GM13977 (cell line): Measurements from ENCODE around the gene ZNF296.

ENCODE experiments used
- DNase-seq: peaks from one replicate; pipeline ENCODE4 v3.0.0; 2012; ENCODE audit warnings: low spot score
- in situ Hi-C: fragments of 300-500 bp; cut with MboI; formaldehyde crosslinking; loops from one replicate; pipeline ENCODE4 v1.12.0; 2022; ENCODE audit warnings: low sequenced_read_pairs, low pct_unique_long_range_greater_than_20kb, mixed read lengths, inconsistent platforms; ENCODE audit not compliant: unreplicated experiment
- TF ChIP-seq, protein P1 (sequence below): IDR thresholded peaks from 2 replicates; pipeline ENCODE4 v1.5.1; 2012; ENCODE audit warnings: mild to moderate bottlenecking, control low read depth; ENCODE audit not compliant: insufficient read depth; ENCODE audit errors: extremely low read depth, missing control alignments

Gene ZNF296

DNA sequence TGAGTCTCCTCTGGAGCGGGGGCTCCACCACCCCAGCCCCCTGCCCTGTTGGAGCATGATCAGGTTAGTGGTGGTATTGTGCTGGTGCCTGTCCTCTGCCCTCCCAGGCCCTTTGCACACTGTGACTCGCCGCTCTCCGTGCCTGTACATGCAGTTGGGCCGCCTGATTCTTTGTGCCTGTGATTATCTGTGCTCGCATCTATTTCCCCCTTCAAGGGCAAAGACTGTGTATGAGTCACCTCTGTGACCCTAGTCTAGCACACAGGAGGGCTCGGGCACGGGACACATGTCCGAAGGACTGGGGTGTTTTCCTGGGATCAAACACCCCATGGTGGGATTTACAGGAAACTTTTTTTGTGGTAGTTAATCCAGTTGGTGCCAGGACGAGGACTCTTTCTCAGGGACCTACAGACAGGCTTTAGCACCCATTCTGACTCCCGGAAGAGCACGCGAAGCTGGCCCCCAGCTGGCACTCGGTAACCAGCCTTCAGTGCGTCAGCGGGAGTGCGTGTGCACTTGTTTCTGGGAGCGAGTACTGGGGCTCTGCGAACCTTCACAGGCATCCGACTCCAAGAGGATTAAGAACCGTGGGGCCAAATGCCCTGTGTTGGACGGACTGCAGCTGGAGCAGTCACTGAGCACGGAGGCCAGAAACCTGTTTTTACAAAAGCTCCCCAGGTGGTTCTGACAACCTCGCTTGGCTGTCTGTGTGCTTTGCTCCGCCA is 23.4 kb upstream of the ZNF296 start:
- in situ Hi-C loops, result no loop called here
- no peak for DNase-seq

DNA sequence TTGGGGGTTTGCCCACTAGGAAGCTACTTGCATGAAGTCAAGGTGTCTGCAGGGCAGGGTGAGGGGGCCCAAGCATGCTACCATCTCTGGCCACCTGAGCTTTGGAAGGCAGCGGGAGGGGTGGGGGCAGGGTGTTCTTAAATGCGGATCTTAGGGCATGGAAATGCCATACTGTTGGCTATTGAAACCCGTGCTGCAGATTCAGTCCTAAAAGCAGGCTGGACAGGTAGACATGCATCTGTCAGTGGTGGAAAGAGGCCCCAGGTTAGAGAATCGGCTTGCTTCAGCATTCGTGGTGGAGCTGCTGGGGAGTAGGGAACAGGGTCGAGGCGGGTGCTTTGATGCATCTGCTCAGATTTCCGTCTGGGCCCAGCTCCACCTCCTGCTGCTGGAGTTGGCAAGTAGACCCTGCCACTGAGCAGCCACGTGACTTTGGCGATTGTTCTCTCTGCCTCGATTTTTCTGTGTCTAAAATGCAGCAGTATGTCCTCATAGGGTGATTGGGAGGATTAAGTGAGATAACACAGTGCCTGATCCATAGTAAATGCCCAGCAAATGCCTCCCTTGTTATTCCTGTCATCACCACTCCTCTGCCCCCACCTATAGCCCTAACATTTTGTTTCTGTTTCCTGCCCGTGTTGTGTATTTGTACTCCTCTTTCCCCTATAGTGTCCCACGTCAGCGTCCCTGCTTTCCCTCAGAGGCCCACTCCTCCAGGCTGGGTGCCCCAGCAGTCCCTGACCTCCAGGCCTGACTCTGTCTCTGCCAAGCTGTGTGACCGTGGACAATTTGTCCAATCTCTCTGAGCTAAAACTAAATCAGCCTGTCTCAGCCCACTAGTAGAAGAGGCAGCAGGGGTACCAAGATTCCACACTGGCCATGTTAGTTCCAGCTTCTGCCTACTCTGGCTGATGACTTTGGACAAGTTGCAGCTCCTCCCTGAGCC is 22.5 kb upstream of the ZNF296 start:
- no peak for DNase-seq
- in situ Hi-C loops, result no loop called here
- TF ChIP-seq, protein P1, sequence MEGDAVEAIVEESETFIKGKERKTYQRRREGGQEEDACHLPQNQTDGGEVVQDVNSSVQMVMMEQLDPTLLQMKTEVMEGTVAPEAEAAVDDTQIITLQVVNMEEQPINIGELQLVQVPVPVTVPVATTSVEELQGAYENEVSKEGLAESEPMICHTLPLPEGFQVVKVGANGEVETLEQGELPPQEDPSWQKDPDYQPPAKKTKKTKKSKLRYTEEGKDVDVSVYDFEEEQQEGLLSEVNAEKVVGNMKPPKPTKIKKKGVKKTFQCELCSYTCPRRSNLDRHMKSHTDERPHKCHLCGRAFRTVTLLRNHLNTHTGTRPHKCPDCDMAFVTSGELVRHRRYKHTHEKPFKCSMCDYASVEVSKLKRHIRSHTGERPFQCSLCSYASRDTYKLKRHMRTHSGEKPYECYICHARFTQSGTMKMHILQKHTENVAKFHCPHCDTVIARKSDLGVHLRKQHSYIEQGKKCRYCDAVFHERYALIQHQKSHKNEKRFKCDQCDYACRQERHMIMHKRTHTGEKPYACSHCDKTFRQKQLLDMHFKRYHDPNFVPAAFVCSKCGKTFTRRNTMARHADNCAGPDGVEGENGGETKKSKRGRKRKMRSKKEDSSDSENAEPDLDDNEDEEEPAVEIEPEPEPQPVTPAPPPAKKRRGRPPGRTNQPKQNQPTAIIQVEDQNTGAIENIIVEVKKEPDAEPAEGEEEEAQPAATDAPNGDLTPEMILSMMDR, result no peak

More for the DNA sequence above, 23.4 kb upstream of the ZNF296 start:
- TF ChIP-seq, protein P1, result no peak

DNA sequence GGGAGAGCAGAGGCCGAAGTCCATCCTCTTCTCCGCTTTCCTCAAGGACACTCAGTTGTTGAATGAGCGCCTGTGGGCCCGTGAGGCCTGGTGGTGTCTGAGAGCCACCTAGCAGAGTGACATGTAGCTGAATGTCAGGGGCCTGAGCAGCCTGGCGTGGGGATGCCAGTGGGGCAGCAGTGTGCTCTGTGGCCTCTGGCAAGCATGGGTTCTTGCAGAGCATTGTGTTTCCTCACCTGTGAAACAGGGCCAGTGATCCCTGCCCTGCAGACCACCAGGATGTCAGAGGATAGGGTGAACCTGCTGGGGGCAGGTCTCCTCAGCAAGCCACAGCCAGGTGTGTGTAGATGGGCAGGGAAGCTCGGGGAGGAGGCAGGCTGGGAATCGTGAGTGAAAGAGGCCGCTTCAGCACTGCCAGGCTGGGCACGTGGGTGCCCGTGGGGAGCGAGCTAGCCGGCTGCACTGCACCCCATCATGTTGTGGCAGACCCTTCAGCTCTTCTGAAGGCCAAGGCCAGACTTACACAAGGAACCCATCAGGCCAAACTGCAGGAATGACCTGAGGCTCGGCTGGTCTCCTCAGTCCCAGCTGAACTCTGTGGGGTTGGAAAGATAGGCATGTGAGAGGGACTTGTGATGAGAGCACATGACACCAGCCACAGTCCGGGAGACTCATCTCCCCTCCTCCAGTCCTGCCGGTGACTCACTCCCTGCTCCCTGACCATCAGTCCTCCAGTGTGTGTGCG is 21.7 kb upstream of the ZNF296 start:
- no peak for DNase-seq
- TF ChIP-seq, protein P1, result no peak
- in situ Hi-C loops, result no loop called here

DNA sequence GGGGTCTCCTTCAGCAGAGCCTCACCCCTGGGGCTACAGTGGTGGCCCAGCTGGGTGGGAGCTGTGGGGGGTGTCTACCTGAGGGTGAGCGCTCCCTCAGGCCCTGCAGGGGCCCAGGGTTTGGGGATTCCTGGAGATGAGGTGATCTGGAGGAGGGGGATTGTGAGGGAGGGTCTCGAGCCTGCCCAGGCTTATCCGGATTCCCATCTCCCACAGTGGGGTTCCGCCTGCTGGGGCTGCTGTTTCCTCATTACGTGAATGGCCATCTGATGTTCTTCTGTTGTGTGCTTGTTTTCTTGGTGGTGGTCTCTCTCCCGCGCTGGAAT is 21.1 kb upstream of the ZNF296 start:
- TF ChIP-seq, protein P1, result no peak

DNA sequence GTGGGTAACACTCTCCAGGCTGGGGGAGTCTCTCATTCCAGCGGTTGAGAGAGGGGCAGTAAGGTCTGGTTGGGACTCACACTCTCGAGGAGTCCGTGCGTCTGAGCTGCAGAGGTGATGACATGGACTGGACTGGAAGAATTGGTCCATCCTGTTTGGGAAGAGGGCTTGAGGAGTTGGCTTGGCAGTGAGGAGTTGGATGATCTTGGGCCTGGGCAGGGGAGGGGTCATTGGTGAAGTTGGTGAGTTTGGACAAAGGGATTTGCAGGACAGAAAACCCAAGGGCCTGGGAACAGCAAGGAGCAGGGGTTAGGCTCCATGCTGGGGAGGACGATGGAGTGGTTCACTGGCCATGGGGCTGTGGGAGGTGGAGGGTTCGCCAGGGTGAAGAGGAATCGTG is 20.4 kb upstream of the ZNF296 start:
- no peak for DNase-seq
- in situ Hi-C loops, result no loop called here
- TF ChIP-seq, protein P1, result no peak

More for the DNA sequence above, 21.1 kb upstream of the ZNF296 start:
- no peak for DNase-seq
- in situ Hi-C loops, result no loop called here

DNA sequence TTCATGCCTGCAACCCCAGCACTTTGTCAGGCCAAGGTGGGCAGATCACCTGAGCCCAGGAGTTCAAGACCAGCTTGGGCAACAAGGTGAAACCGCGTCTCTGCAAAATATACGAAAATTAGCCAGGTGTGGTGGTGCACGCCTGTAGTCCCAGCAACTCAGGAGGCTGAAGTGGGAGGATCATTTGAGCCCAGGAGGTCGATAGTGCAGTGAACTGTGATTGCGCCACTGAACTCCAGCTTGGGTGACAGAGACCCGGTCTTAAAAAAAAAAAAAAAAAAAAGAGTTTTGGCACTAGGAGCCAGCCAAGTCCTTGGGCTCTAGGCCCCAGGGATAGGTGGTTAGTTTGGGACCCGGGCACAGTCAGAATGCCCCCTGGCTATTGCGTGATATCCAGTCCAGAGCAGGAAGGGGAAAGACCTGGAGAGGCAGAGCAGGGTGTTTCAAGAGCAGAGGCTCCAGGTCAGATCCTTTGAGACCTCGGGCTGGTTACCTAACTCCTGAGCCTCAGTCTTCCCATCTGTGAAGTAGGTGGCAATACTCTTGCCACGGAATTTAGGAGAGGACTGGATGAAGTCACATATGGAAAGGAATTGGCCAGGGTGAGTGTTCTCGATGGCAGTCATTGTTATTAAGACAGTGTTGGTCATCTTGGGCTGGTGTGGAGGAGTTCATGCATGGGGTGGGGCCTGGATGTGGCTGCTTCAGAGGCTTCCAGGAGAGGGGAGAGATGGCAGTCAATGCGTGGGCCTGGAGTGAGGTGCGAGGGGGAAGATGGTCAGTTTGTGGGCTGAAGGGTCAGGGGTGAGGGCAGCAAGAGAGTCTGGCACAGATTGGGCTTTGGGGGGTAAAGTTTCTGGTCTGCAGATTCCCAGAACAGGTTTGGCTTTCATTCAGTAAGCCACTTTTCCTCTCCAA is 19.5 kb upstream of the ZNF296 start:
- TF ChIP-seq, protein P1, result no peak
- no peak for DNase-seq
- in situ Hi-C loops, result no loop called here
